ENCODE results near the gene NBPF6.
"Not testable (repeated sequence)": the region's sequence is repeated elsewhere in the genome, so short reads cannot be mapped to it uniquely, and the experiment has no call there.

GRCh38 chr1:108486707-108487106 lies 36.6 kb downstream of the NBPF6 start:
- TF ChIP-seq MAX (IDR thresholded peaks at IDR 0.05; ENCODE audit: low read depth, low read length); CTCF (IDR thresholded peaks at IDR 0.05; ENCODE audit: low read depth, low read length); POLR2A (IDR thresholded peaks at IDR 0.05; ENCODE audit: extremely low read depth, insufficient read length): not testable (repeated sequence)

All from NB4 (cell line).